Colon (tissue), 2 donors: Measurements from ENCODE around the gene HECTD4.
"Not testable (repeated sequence)": the region's sequence is repeated elsewhere in the genome, so short reads cannot be mapped to it uniquely, and the experiment has no call there.

Experiments
- FAIRE-seq: peaks from 2 replicates; lab custom pipeline; 2012; peaks lifted over from hg19 to GRCh38; lab: Jason Lieb, UNC
- donor health status: control.
- donor health status: control.

Gene HECTD4

GRCh38 chr12:112116232-112117060, 265.8 kb downstream of the HECTD4 start:
- no peak for FAIRE-seq

- no peak for FAIRE-seq
Observed at GRCh38 chr12:112115259-112116045, 266.8 kb downstream of the HECTD4 start.

GRCh38 chr12:112112409-112113133, 269.7 kb downstream of the HECTD4 start:
- FAIRE-seq, result no peak

- FAIRE-seq, result no peak
Observed at GRCh38 chr12:112111931-112112330, 270.3 kb downstream of the HECTD4 start.

- not testable (repeated sequence) for FAIRE-seq
Observed at GRCh38 chr12:112110787-112111662, 271.2 kb downstream of the HECTD4 start.
